DMS53 (cell line): ENCODE measurements around the gene NCAN.
"Not testable (repeated sequence)": the region's sequence is repeated elsewhere in the genome, so short reads cannot be mapped to it uniquely, and the experiment has no call there.

Source experiments
- DNase-seq: peaks from one replicate; lab custom pipeline; 2025; lab: John Stamatoyannopoulos, UW

Gene NCAN

DNA sequence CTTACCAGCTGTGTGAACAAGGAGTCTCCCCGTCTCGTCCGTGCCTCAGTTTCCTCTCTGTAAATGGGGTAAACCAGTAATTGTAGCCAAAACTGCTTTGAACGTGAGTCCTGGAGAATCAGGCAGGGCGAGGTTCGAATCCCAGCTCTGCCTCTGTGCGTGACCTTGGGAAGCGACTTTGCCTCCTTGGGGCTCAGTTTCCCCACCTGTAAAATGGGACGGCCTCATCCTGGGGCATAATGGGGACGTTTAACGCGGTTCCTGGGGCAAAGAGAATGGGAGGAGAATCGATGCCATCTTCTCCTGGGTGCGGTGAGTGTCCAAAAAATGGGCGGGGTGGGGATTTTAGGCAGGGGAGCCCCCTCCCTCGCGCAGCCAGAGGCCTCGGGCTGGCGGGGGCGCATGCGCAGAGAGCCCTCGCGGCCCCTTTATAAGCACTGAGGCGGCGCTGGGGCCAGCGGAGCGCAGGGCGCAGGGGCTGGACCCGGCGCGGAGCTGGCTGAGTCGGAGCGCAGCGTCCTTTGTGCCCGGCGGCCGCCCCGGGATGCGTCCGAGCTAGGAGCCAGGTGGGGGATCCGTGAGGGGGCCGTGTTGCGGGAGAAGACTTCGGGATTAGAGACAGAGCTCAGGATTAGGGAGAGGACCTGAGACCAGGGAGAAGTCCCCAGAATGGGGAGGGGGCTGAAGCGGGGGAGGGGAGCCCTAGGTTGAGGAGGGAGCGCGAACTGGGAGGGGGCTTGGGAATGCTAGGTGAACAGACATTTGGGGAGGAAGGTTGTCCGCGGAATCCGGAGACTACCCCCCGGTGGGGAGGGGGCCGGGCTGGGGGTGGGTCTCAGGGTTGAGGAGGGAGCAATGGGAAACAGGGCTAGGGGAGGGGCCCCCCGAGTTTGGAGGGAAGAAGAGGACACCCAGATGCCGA is at the start of gene NCAN:
TSS of gene NCAN (plus strand) at position 460 of the 922 bp plus-strand sequence. CDS start 4,996 bp downstream, outside the sequence.
- peak; percentile 49 for DNase-seq

DNA sequence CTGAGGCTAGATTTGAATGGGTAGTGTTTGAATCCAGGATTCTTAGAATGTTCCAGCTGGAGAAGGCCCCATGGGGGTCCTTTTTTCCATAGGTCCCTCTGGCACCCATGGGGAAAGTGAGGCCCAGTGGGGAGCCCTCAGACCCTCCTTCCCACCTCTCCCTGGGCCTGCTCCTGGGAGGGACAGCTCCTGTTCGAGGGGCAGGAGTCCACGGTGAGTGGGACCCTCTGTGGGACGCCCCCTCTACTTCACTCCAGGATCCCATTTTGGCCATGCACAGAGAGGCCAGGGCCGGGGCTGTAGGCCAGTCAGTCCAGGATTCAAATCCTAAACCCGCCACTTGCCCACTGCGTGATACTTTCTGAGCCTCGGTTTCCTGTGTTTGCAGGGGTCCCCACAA is 49.3 kb upstream of the NCAN start:
- no peak for DNase-seq

DNA sequence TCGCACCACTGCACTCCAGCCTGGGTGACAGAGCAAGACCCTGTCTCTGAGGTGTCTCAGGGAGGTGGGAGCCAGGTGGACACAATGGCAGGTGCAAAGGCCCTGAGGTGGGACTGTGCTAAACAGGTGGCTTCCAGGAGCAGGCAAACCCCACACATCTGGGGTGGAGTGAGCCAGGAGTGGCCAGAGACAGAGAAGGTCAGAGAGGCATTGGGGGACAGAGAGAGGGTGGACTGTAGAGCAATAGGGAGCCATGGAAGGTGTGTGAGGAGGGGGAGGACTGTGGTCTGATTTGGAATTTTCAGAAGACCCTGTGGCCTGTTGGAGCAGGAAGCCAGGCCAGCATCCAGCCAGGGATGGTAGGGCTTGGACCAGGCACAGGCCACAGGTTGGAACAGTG is 46.4 kb upstream of the NCAN start:
- DNase-seq: no peak

DNA sequence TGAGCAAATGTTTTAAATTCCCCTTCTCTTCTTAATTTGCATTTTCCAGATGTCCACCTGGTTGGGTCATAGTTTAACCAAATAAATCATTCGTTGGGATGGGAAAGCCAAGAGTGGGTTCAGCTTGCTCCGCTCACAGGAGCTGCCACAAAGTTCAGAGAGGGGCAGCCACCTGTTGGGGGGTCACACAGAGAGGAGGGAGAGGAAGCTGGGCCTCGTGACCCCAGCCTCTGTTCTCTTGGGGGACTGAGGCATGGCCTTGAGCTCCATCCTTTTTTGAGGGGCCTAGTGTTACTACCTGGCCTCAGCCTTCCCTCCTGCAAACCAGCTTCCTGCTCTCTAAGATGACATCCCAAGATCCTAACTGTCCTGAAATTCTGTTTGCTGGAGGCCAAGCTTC is 44.1 kb upstream of the NCAN start:
- no peak for DNase-seq

DNA sequence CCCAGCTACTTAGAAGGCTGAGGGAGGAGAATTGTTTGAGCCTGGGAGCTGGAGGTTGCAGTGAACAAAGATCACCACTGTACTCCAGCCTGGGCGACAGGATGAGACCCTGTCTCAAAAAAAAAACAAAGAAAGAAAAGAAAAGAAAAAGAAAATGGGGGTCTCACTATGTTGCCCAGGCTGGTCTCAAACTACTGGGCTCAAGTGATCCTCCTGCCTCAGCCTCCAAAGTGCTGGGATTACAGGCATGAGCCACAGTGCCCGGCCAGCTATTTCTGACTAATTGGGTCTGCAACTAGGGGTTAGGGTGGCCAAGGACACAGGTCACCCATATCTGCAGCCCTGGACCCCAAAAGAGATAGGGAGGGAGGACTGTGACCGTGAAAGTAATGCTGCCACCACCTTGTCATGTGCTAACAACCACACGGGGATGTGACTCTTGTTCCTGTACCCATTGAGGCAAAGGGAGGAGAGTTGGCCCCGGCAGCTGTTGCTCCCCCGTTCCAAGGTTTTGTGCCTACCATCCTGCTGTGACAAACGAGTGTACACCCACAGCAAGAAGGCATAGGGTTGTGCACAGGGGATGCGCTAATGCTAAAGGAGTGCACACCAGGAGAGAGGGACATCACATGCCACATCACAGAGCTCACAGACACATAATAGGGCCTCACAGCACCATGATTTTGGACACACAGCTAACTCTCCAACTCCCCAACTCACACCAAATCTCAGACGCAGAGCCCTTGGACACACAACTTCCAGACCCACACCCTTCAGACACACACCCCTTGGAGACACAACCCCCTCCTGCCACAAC is 42.3 kb upstream of the NCAN start:
- no peak for DNase-seq

DNA sequence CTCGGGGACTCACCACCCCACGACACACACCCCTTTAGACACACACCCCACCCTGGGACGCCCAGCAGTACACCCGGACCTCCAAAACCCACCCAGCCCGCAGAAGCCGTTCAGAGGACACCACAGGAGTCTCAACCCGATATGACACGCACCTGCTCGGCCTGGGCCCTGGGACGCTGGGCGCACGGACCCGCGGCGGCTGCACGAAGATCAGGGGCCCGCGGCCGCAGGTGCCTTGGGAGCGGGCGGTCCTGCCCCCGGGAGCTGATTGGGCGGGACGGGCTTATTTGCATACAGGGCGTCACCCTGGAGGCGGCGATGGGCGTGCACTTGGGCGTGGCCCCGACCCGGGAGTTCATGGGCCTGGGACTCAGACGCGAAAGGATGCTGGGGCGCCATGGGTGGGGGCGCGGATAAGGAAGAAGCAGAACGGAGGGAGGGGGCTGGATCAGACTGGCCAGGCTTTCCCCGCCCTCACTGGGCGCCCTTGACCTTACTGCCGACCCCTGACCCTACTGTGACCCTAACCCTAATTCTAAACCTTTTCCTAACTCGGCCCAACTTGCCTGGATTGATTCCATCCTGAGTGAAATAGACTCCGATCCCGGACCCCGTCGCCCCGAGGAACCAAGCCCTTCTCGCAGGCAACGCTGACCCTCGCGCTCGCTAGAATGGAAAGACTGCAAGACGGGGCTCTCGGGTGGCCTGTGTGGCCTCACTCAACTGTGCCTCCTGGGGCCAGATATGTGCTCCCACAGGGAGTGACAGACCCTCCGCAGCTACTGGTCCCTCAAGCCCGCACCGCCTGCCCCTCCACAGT is 41.5 kb upstream of the NCAN start, which contains the start of gene MEF2B:
TSS of gene MEF2B (minus strand) at position 211 of the 820 bp plus-strand sequence. CDS start 19,528 bp downstream, outside the sequence.
- peak; percentile 89 for DNase-seq

DNA sequence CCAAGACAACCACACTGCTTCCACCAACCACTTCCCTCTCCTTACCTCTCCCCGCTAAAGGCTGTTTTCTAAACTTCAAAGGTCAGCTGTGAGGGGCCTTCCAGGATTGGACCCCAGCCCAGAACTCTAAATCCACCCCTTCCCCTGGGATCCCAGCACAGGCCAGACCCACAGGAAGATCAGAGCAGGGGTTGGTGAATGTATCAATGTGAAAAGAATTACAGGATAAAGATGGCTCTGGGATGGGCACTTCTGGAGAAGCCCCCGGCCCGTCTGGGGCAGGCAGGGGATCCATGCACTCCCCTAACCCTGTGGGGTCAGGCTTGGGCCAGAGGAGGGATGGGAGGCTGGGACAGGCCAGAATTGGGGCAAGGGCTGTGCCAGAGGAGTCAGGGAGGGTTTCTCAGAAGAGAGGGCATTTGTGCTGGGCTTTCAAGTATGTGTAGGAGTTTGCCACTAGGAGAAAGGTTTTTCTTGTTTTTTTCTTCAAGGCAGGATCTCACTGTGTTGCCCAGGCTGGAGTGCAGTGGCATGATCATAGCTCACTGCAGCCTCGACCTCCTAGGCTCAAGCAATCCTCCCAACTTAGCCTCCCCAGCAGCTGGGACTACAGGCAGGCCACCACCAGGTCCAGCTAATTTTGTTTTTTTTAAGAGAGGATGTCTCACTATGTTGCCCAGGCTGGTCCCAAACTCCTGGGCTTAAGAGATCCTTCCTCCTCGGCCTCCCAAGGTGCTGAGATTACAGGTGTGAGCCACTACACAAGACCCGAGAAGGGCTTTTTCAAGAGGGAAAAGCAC is 40.7 kb upstream of the NCAN start:
- no peak for DNase-seq

DNA sequence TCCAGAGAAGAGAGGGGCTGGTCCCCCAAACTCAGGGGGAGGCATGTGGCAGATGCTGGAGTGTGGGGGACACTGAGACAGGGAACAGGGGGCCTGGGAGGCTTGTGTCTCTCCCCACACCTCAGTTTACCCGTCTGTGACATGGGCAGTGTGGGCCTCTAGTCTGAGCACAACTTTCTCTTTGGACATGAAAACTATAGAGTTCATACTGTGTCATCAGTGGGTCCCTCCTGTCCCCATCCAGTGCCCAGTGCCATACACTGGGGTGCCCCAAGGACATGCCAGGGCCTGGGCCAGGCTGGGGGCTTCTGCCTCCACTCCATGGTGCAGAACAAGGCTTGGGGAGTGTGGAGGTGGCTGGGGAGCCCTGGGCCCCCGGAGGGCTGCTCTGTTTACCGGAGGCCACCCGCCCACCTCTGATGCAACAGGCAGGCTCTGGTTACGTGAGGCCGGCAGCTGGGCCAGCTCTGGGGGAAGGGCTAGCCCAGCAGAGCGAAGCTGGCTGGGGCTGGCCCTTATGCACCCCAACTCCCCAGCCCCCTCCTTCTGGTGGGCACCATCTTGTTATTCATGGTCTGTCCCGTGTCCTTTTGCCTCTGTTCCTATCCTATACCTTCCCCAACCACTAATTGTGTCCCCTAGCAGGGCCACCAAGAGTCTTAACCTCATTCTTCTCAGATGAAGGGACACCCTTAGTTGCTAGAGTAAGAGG is 39.8 kb upstream of the NCAN start:
- no peak for DNase-seq

DNA sequence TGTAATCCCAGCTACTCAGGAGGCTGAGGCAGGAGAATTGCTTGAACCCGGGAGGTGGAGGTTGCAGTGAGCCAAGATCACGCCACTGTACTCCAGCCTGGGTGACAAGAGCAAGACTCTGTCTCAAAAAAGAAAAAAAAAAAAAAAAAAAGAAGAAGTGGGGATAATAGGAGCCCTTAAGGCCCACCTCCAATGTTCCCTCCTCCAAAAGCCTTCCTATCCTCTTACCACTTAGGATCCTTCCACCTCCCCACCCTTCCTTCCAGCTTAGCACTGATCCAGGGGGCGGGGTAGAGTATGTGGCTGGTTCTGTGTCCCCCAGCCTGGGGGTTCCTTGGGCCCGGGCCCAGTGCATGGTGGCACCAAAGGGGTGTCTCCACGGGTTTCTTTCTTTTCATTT is 38.5 kb upstream of the NCAN start:
- not testable (repeated sequence) for DNase-seq

DNA sequence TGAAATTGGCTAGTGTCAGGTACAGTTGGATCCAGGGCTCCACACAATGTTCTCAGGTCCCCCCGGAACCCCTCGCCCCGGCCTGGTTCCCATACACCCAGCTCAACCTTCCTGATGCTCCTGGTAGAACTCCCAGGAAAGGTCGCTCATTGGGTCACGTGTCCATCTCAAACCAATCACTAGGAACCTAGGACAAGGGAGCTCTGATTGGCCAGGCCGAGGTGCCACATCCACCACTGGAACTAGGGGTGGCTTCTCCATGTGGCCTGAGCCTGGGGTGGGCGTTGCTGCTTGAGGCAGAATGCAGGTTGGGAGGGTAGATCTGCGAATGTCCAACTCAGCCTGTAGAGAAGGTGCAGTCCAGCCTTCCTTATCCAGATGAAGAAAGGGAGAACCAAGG is 34.8 kb upstream of the NCAN start:
- no peak for DNase-seq

DNA sequence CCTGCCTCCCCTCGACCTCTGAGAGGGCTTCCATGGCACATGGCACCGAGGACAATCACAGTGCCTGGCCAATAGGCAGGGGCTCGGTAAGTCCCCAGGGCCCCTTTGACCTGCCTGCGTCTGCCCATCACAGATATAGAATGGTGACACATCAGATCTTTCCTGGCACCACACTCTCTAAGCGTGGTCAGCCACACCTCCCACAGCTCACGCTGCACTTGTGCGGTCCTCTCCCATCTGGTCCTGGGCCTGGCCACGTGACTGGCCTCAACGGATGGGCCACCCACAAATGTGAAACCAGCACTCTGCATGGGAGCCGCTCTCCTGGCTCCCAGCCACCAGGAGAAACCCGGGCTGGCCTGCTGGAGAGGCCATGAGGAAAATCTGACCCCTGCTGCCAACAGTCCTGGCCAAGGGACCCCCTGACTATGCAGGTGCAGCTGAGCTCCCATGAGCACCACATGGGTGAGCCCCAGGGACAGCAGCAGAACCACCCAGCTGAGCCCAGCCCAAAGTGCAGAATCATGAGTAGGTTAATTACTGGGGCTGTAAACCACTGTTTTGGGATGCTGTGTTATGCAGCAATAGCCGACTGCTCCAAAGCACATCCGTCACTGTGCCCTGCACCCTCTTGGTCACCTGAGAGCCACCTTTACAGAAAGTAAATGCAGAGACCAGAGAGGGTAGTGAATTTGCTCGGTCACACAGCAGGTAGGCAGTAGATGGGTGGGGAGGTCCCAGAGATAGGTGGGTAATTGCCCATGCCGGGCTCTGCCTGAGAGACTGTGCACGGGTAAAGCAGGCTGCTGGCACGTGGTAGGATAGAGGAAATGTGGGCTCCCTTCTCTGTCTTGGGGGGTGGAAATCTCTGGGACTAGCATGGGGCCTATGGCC is 32.0 kb upstream of the NCAN start:
- no peak for DNase-seq

DNA sequence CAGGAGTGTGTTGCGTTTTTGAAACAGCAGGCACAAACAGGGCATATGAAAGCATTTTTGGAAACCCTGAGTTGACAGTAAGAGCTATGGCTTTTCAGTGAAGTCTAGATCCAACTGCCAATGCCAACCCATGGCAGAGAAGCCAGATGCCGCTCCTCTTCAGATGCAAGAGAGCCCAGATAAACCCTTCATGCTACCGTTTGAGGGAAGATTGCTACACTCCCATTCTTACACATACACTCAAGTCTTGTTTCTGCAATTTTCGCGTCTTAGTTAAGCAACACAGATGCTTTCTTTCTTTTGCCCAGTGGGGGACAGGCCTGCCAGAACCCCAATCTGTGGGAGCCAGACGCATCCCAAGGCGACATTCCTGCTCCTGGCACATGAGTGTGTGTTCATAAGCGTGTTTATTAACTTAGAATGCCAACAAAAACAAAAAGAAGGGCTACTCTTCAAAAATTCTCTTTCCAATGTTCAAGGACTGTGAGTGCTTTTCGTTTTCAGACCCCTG is 30.2 kb upstream of the NCAN start:
- no peak for DNase-seq

DNA sequence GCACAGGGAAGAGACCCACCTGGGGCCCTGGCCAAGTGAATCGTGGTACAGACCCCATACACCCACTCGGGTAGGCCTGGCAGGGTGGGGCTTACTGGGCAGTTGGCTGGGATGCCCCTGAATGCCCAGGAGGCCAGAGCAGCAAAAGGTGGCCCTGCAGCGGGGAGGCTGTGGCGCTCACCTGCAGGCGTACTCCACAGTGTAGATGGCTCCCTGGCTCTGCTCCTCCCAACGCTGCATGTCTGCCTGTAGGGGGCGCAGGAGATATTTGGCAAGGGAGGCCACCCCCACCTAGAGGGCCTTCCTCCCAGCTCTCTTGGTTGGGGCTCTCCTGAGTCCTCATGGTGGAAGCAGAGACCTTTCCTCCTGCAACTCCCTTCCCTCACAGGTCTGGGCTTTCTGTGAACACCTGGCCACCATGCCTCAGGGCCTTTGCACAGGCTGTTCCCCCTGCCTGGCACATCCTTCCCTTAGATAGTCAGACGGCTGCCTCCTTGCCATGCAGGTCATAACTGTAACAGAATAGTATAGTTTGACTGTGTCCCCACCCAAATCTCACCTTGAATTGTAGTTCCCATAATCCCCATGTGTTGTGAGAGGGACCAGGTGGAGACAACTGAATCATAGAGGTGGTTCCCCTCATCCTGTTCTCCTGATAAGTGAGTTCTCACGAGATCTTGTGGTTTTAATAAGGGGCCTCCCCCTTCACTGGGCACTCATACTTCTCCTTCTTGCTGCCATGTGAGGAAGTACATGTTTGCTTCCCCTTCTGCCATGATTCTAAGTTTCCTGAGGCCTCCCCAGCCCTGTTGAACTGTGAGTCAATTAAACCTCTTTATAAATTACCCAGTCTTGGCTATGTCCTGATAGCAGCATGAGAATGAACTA is 25.7 kb upstream of the NCAN start:
- DNase-seq: peak; percentile 80

DNA sequence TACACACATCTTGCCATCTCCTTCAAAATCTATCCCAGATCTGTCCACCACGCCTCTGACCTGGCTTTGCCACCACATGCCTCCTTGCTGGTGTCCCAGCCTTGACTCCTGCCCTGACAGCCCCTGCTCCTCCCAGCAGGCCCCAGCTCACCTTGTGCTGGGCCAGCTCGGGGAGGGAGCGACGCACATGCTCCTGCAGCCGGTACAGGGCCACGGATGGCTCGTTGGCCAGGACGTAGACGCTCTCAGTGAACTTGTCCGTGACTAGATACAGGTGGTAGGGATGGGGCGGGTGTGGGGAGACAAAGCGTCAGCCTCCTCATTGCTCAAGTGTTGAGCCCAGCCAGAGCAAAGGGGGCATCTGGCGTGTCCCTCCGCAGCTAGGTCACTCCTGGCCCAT is 25.0 kb upstream of the NCAN start:
- no peak for DNase-seq

DNA sequence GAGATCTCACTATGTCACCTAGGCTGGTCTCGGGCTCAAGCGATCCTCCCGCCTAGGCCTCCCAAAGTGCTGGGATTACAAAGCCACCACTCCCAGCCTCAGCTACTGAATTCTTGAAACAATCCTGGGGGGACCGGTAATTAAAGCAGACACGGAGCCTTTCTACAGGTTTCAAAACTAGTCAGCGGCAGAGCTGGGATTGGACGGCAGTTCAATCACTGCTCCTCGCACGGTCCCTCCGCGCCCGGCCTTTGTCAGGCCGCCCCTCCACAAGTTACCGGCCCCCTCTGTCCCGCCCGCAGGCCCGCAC is 20.0 kb upstream of the NCAN start:
- no peak for DNase-seq

DNA sequence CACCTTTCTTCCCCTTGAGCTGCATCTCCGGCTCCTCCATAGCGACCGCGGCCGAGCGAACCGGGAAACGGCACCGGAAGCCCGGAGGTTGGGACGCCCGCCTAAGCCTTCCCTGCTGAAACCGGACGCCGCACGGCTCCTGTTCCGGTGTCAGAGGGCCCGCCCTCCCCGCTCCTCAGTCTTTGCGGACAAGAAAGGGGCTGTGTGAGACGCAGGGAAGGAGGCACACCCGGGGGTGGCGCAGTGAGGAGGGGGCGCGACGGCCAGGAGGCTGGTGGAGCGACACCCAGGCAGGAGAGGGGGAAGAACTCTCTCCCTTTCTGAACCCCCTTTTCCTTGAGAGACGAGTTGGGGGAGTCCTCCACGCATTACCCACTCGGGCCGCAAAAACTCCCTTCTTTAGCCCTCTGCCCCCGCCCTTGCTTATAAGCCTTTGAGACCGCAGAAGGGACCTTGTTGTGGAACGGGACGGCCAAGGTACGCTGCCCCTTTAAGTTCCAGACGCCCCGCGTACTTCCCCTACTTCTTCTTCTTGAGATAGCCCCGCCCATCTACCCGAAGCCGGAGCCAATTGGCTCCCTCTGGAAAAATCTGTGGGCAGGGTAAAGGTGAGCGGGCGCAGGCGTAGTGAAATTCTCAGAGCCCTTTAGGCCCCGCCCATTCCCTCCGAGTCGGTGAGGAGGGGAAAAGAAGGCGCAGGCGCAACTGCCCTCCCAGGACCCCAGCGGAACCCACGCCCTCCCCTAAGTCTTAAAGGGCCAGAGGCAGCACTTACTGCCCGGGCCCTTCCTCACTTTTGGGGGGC is 19.5 kb upstream of the NCAN start, which contains the start of the genes BORCS8 and RFXANK:
TSS of gene BORCS8 (minus strand) at position 75 of the 805 bp plus-strand sequence. CDS start at position 40, 35 bp downstream.
TSS of gene RFXANK (plus strand) at position 181 of the 805 bp plus-strand sequence. CDS start 1,689 bp downstream, outside the sequence.
- peak; percentile 98 for DNase-seq

DNA sequence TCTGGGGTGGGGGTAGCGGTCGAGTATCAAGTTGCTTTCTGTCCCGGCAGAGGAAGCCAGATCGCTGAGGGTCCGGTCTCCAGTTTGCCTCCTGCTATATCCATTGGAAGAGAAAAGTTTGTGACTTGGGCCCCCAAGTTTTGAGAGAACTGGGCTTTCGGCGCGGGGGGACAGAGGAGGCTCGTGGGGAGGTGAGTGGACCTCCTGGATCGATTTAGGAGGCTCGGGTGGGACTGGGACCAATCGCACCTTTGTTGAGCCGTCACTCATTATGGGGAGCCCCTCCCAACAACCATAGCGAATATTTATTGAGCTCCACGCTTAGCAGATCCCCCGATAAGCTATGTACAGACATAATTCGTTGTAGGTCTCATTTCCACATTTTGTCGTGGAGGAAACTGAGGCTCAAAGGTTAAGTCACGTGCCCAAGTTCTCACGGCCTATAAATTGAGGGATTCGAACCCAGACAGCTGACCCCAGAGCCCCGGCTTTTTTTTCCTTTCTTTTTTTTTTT is 18.8 kb upstream of the NCAN start:
- no peak for DNase-seq
